HEK293 (cell line): ENCODE results near the gene STUM.

Experiments
- CTCF ChIA-PET: fragments of 350-600 bp; formaldehyde crosslinking; extraction: SDS; loops from one replicate; lab custom pipeline; 2021; ENCODE audit warnings: antibody characterized with exemption; lab: Yijun Ruan, JAX
- POLR2A ChIA-PET: fragments of 300-600 bp; formaldehyde crosslinking; extraction: SDS; loops from one replicate; lab custom pipeline; 2020; ENCODE audit warnings: antibody characterized with exemption, inconsistent platforms; lab: Yijun Ruan, JAX
- H3K27ac ChIP-seq: fragments of 200-500 bp; sonication (Bioruptor generic); 2 replicates; pipeline ENCODE4 v1.5.1; 2014; ENCODE audit warnings: low read depth, low read length, control low read depth, inconsistent platforms; ENCODE audit errors: extremely low read depth
- H3K36me3 ChIP-seq, 2 experiments: fragments of 200-500 bp in 1 of 2; sonication (Bioruptor generic) in 1 of 2; 1 replicate in 1 of 2; 2 replicates in 1 of 2; pipeline ENCODE4 v1.5.1; 2014 to 2017; ENCODE audit warnings: inconsistent platforms in 2 of 2, low read length in 2 of 2; ENCODE audit not compliant: control insufficient read depth in 2 of 2, insufficient read depth in 1 of 2
- H3K4me1 ChIP-seq: fragments of 200-500 bp; sonication (Bioruptor generic); 2 replicates; pipeline ENCODE4 v1.5.1; 2014; ENCODE audit warnings: mild to moderate bottlenecking, low read length, inconsistent platforms; ENCODE audit not compliant: control insufficient read depth, insufficient read depth
- H3K4me3 ChIP-seq: 2 replicates; pipeline ENCODE4 v1.5.1; 2011; ENCODE audit warnings: low read depth, mild to moderate bottlenecking, control low read depth, low read length, moderate library complexity
- H3K9me3 ChIP-seq: fragments of 200-500 bp; sonication (Bioruptor generic); 2 replicates; pipeline ENCODE4 v1.5.1; 2014; ENCODE audit warnings: low read depth, low read length, inconsistent platforms; ENCODE audit not compliant: control insufficient read depth, insufficient read depth
- PRDM1 ChIP-seq: fragments of 450-650 bp; formaldehyde crosslinking; IDR thresholded peaks from 2 replicates; pipeline ENCODE4; 2016; ENCODE audit warnings: missing biosample characterization, missing genetic modification characterization
- REPIN1 ChIP-seq: fragments of 450-650 bp; formaldehyde crosslinking; IDR thresholded peaks from 2 replicates; pipeline ENCODE4 v1.5.1; 2017; ENCODE audit warnings: missing biosample characterization, missing genetic modification characterization, low read depth
- TCF7L2 ChIP-seq: IDR thresholded peaks from 2 replicates; pipeline ENCODE4 v1.6.1; 2011; ENCODE audit warnings: low read depth, mild to moderate bottlenecking, inconsistent platforms, low read length, moderate library complexity, borderline replicate concordance
- WT1 ChIP-seq: fragments of 450-650 bp; formaldehyde crosslinking; IDR thresholded peaks from 2 replicates; pipeline ENCODE4 v1.5.1; 2016; ENCODE audit warnings: missing biosample characterization, missing genetic modification characterization
- ZNF132 ChIP-seq: fragments of 450-650 bp; formaldehyde crosslinking; IDR thresholded peaks from 2 replicates; pipeline ENCODE4 v1.5.1; 2017; ENCODE audit warnings: missing biosample characterization, missing genetic modification characterization, borderline replicate concordance
- ZNF138 ChIP-seq: fragments of 450-650 bp; formaldehyde crosslinking; IDR thresholded peaks from 2 replicates; pipeline ENCODE4 v1.5.1; 2016; ENCODE audit warnings: missing biosample characterization, missing genetic modification characterization, borderline replicate concordance
- ZNF146 ChIP-seq: fragments of 450-650 bp; formaldehyde crosslinking; IDR thresholded peaks from 2 replicates; pipeline ENCODE4 v1.5.1; 2016; ENCODE audit warnings: missing biosample characterization, missing genetic modification characterization
- ZNF362 ChIP-seq: fragments of 450-650 bp; formaldehyde crosslinking; IDR thresholded peaks from 2 replicates; pipeline ENCODE4 v1.5.1; 2016; ENCODE audit warnings: missing biosample characterization, missing genetic modification characterization
- ZNF366 ChIP-seq: fragments of 450-650 bp; formaldehyde crosslinking; conservative IDR thresholded peaks from 2 replicates; pipeline ENCODE4 v1.5.1; 2016; ENCODE audit warnings: missing biosample characterization, missing genetic modification characterization
- ZNF423 ChIP-seq: fragments of 450-650 bp; formaldehyde crosslinking; IDR thresholded peaks from 2 replicates; pipeline ENCODE4 v1.5.1; 2016; ENCODE audit warnings: missing biosample characterization, missing genetic modification characterization
- ZNF548 ChIP-seq: fragments of 450-650 bp; formaldehyde crosslinking; IDR thresholded peaks from 2 replicates; pipeline ENCODE4 v1.5.1; 2016; ENCODE audit warnings: missing biosample characterization, missing genetic modification characterization
- ZNF623 ChIP-seq: fragments of 450-650 bp; formaldehyde crosslinking; IDR thresholded peaks from 2 replicates; pipeline ENCODE4 v1.5.1; 2016; ENCODE audit warnings: missing biosample characterization, missing genetic modification characterization
- ZSCAN16 ChIP-seq: fragments of 450-650 bp; formaldehyde crosslinking; IDR thresholded peaks from 2 replicates; pipeline ENCODE4 v1.5.1; 2016; ENCODE audit warnings: missing biosample characterization, missing genetic modification characterization
- ZXDB ChIP-seq: fragments of 450-650 bp; formaldehyde crosslinking; IDR thresholded peaks from 2 replicates; pipeline ENCODE4 v1.5.1; 2016; ENCODE audit warnings: missing biosample characterization, missing genetic modification characterization
- TF ChIP-seq, protein P1 (sequence below): fragments of 450-650 bp; formaldehyde crosslinking; IDR thresholded peaks from 2 replicates; pipeline ENCODE4 v1.5.1; 2017; ENCODE audit warnings: missing biosample characterization, missing genetic modification characterization

Gene STUM

DNA sequence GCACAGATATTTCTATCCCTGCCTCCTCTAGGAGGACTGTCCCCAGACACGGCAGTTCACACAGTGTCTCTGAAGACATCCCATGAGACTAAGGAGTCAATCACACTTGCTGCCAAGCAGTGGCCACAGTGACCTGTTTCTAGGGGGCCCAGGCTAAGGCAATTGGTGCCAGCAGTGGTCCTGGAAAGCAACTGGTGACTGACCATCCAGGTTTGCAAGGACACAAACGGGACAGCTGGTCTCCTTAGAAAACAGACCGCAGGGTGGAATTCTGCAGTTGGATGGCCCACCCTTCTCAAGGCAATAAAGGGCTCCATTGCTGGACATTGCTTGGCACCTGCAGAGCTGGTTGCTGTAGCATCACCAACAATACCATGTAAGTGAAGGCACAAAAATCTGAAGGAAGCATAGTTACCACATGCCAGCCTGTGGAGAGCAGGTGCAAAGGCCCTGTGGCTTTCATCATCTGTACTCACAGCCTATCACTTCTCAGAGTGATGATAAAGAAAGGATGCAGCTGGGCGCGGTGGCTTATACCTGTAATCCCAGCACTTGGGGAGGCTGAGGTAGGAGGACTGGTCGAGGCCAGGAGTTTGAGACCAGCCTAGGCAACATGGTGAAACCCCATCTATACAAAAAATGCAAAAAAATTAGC lies 81.5 kb downstream of the STUM start:
- no peaks in the 10 kb centered on the region for H3K36me3 ChIP-seq
- H3K27ac ChIP-seq: no peak overlapping the region
- H3K4me3 ChIP-seq: no peak overlapping the region
- no peaks in the 10 kb centered on the region for H3K4me1 ChIP-seq
- TF ChIP-seq ZNF132 (tag by site-specific recombination) (no peak), ZNF623 (peak; percentile 94)
- no peaks in the 10 kb centered on the region for H3K9me3 ChIP-seq
- ChIA-PET POLR2A (no interaction called here), CTCF (interaction anchor here (0.6 to 2.0 kb wide), 3 partner anchors 173 to 505 kb away, joined by 3 to 6 read pairs (median 5); partner anchors contain the start of gene PARP1)

DNA sequence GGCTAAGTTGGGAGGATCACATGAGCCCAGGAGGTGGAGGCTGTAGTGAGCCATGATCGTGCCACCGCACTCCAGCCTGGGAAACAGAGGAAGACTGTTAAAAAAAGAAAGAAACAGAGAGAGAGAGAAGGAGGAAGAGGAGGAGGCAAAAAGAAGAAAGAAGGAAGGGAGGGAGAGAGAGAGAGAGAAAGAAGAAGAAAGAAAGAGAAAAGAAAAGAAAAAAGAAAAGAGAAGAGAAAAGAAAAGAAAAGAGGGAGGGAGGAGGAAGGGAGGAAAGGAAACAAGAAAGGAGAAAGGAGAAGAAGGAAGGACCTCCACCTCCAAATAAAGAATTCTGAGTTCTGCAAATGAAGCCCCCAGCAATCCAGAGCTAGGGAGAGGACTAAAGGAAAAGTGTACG lies 82.0 kb downstream of the STUM start:
- TF ChIP-seq ZNF366 (tag by site-specific recombination) (peak; percentile 88), ZNF423 (no peak), PRDM1 (tag by site-specific recombination) (peak; percentile 81)
- TF ChIP-seq, all 188 proteins: peak for 2
- ChIA-PET POLR2A (no interaction called here), CTCF (interaction anchor here (0.5 to 2.0 kb wide), 4 partner anchors 11 to 222 kb away, joined by 3 to 6 read pairs (median 6); partner anchors contain the start of gene PARP1)
- no peaks in the 10 kb centered on the region for H3K36me3 ChIP-seq
- no peaks in the 10 kb centered on the region for H3K9me3 ChIP-seq
- no peaks in the 10 kb centered on the region for H3K4me1 ChIP-seq
- no peak overlapping the region for H3K27ac ChIP-seq
- H3K4me3 ChIP-seq: no peak overlapping the region

DNA sequence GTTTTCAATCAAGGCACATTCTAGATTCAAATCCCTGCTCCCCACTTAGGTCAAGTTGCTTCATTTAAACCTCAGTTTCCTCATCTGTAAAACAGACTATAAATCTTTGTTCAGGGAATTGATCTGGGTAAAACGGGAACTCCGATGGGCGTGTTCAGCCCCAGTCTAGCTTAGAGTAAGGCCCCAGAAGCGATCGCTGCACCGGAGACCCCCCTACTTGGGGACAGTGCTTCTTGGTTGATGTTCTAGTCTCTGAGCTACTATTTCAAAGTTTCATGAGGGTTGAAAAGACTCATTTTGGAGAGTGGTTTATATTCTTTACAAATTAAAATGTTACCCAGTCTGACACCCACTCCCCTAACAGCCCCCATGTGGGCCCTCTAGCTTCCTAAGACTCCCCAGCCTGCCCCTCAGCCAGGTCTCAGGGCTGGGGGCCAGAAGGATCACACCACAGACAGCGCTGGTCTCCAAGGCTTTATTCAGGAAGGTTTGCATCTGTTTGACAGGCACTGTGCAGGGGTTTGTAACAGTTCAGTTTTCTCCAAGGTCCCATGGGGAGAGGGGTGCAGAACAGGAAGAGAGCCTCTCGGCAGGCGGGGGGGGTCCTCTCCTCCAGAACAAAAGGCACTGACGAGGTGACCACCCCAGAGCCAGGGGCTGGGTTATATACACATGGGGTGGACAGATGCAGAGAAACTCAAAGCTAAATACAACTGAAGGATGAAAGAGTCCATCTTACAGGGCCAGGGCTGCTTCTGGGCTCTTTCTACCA lies 82.9 kb downstream of the STUM start:
- Histone ChIP-seq H3K4me3 (no peak overlapping the region), H3K36me3 (no peaks in the 10 kb centered on the region), H3K9me3 (no peaks in the 10 kb centered on the region), H3K27ac (no peak overlapping the region), H3K4me1 (no peaks in the 10 kb centered on the region)
- ChIA-PET CTCF (interaction anchor here (0.5 to 8.0 kb wide), 7 partner anchors 9 to 1184 kb away, joined by 3 to 155 read pairs (median 3); partner anchors contain the start of gene PARP1), POLR2A (no interaction called here)
- TF ChIP-seq, protein P1, sequence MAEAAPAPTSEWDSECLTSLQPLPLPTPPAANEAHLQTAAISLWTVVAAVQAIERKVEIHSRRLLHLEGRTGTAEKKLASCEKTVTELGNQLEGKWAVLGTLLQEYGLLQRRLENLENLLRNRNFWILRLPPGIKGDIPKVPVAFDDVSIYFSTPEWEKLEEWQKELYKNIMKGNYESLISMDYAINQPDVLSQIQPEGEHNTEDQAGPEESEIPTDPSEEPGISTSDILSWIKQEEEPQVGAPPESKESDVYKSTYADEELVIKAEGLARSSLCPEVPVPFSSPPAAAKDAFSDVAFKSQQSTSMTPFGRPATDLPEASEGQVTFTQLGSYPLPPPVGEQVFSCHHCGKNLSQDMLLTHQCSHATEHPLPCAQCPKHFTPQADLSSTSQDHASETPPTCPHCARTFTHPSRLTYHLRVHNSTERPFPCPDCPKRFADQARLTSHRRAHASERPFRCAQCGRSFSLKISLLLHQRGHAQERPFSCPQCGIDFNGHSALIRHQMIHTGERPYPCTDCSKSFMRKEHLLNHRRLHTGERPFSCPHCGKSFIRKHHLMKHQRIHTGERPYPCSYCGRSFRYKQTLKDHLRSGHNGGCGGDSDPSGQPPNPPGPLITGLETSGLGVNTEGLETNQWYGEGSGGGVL (tag by site-specific recombination): no peak
- no peak for TF ChIP-seq ZSCAN16 (tag by site-specific recombination)
- no peak for TF ChIP-seq WT1 (tag by site-specific recombination)
- TF ChIP-seq ZNF548 (tag by site-specific recombination): no peak
- no peak for TF ChIP-seq ZNF146
- TF ChIP-seq REPIN1 (tag by site-specific recombination): no peak
- TF ChIP-seq ZNF362 (tag by site-specific recombination): no peak
- TF ChIP-seq ZXDB (tag by site-specific recombination): no peak
- no peak for TF ChIP-seq ZNF138 (tag by site-specific recombination)
- TF ChIP-seq TCF7L2: no peak
